ENCODE measurements around the gene SEH1L.
"Not testable (repeated sequence)": the region's sequence is repeated elsewhere in the genome, so short reads cannot be mapped to it uniquely, and the experiment has no call there.

Gene SEH1L, protein sequence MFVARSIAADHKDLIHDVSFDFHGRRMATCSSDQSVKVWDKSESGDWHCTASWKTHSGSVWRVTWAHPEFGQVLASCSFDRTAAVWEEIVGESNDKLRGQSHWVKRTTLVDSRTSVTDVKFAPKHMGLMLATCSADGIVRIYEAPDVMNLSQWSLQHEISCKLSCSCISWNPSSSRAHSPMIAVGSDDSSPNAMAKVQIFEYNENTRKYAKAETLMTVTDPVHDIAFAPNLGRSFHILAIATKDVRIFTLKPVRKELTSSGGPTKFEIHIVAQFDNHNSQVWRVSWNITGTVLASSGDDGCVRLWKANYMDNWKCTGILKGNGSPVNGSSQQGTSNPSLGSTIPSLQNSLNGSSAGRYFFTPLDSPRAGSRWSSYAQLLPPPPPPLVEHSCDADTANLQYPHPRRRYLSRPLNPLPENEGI

DNA sequence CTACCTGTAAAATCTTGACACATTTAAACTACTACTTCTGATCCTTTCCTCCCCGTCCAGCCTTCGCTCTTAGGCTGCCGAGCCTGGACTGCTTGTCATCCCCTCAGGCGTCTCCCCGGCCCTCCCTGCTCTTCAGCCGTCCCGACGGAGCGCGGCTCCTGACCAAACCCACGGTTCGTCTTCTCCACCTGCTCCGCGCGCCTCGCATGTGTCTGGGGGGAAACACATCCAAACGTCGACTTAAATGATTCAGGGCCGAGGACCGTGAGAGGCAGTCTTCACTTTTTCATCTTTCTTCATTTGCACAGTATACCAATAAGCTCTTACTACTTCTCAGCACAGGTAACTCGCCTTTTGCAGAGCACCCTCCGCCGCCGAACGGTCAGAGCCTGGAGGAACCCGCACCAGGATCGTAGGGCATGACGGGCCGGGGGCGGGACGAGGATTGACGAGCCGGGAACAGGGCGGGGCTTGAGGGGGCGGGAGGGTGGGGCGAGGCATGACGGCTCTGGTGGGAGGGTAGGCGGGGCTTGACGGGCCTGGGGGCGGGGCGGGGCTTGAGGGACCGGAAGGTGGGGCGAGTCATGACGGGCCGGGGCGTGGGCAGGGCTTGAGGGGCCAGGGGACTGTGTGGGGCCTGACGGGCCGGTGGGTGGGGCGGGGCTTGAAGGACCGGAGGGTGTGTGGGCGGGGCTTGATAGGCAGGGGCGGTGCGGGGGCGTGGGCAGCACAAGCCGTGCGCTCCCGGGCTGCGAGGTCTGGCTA, at the start of gene SEH1L:
SEH1L (plus strand) TSS at position 727 of the 765 bp plus-strand sequence. CDS start 111 bp downstream, outside the sequence.
- peak; percentile 80 for DNase-seq (ENCODE audit: low read depth)

DNA sequence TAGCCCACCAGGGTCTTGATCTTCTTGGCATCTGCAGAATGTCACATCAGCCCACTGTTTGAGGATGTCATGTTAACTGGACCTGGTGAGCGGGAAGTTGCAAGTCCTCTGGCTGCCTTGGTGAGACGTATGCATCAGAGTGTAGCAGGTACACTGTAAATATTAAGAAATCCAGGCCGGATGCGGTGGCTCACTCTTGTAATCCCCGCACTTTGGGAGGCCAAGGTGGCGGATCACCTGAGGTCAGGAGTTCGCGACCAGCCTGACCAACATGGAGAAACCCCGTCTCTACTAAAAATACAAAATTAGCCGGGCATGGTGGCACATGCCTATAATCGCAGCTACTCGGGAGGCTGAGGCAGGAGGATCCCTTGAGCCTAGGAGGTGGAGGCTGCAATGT, 46.6 kb upstream of the SEH1L start:
- not testable (repeated sequence) for DNase-seq (ENCODE audit: low read depth)

DNA sequence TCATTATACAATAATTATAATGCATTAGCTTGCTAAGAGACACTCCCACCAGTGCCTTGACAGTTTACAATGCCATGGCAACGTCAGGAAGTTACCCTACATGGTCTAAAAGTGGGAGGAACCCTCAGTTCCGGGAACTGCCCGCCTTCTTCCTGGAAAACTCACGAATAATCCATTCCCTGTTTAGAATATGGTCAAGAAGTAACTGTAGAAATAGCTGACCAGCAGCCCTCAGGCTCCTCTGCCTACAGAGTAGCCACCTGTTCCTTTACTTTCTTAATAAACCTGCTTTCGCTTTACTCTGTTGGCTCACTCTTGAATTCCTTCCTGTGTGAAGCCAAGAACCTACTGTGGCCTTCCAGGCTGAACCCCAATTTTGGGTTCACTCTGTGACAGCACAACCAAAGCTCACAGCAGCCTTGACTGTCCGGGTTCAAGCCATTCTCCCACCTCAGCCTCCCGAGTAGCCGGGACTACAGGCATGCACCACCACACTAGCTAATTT, 43.7 kb upstream of the SEH1L start:
- DNase-seq (ENCODE audit: low read depth), result peak; percentile 58

DNA sequence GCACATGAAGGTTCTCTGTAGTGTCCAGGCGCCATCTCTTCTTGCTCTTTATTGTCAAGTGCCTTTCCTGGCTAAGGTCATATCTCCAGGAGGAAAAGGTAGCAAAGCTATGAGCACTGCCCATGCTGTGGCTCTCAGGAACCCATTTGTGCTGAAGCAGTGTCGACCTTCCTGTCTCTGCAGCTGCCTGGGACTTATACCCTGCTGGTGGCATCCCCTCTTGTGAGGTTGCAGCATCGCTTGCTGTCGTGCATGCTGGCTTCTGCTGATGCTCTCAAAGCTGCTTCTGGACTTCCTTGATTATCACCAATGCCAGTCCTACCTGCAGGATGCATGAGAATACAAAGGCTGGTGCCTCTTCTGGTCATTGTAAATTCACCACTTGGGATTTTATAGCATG, 41.7 kb upstream of the SEH1L start:
- DNase-seq (ENCODE audit: low read depth), result no peak

DNA sequence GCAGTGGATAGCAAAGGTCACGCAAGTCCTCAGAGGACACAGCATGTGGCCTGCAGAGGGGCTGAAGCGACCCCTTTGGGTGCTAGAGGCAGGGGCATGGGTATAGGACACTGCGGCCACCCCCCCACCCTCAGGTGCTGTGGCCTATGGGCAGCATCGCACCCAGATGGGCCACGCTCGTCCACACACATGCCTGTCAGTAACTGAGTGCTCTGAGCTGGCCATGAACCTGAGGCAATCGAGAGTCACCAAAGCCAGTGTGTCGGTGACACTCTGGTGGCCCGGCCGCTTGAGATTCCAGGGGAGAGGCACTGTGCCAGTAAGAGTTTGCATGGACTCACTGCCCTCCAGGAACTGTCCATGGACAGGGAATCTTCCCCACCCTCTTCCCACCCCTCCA, 41.0 kb upstream of the SEH1L start:
- no peak for DNase-seq (ENCODE audit: low read depth)

DNA sequence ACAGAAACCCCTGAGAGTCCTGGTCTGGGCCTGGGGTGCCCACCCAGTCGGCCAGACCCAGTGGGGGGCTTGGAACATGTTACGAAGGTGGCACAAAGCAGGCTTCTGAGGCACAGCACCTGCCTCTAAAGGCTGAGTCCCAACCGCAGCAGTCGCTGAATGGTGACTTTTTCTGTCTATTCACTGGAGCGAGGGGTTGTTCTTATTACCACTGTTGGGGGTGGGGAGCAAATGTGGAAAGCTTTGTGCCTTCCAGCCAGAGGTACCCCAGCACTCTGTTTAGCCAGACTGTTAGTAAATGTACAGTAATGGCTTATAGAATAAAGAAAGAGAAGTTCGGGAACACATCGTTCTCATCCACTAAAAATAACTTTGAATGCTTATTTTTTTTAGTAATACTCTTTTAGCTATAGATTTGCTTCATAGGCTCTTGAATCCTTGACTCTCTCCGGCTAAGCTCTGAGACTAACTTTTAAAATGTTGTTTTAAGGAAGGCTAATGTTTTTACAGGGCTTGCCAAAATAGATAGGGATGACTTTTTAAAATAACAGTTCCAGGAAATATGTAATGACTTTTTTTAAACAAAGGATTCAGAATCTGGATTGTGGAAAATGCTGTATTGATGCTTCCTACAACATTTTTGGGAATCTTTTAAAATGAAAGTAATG, 40.4 kb upstream of the SEH1L start:
- DNase-seq (ENCODE audit: low read depth), result no peak

DNA sequence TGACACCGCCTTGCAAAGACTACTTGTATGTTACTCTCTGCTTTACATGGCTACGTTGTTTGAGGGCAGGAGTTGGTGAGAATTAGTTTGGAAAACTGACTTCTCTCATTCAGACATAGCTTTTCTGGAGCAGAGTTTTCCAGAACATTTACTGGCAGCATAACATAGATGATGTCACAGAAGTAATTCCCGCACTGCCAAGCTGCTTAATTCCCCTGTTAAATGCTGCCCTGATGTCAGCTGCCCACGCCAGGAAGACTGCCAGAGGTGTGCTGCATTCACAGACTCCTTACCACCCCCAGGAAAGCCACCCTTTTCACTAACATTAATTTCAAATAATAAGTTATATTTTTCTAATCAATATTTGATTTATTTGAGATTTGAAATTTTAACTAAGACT, 39.1 kb upstream of the SEH1L start:
- no peak for DNase-seq (ENCODE audit: low read depth)

DNA sequence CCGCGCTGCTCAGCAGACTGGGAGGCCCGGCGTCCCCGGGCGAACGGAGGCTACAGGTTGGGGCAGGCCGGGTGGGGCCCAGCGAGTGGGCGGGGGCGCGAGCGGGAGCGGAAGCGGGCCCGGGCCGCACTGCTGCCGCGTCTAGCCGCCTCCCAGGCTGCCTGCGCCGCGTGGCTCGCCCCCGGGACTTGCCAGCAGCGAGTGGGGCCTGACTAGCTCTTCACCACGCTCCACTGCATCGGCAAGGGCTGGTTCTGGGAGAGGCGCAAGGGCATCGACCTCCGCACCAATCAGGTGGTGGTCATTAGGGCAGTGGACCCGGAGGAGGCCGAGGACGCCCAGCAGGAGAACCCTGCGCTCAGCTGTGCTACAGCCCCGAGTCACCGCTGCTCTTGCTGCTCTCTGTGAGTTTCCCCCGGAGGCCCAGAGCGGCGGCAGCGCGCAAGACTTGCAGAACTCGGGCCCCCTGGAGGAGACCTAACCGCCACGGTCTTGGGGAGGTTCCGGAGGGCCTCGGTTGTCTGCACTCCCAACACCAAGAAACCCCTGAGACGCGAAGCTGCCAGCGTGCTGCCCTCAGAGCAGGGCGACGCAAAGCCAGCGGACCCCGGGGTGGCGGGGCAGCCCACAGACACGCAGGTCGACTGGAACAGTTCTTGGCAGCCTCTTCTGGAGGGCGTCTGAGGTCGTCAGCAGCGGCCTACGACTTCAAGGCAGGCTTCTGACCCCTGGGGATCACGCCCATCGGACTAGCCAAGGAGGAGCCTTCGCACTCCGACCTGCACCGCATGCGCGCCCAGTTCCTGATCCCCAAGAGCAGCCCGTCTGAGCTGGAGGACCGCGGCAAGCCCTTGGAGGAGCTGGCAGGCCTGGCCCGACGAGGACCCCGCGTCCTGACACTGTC, 36.5 kb upstream of the SEH1L start:
- DNase-seq (ENCODE audit: low read depth), result no peak

DNA sequence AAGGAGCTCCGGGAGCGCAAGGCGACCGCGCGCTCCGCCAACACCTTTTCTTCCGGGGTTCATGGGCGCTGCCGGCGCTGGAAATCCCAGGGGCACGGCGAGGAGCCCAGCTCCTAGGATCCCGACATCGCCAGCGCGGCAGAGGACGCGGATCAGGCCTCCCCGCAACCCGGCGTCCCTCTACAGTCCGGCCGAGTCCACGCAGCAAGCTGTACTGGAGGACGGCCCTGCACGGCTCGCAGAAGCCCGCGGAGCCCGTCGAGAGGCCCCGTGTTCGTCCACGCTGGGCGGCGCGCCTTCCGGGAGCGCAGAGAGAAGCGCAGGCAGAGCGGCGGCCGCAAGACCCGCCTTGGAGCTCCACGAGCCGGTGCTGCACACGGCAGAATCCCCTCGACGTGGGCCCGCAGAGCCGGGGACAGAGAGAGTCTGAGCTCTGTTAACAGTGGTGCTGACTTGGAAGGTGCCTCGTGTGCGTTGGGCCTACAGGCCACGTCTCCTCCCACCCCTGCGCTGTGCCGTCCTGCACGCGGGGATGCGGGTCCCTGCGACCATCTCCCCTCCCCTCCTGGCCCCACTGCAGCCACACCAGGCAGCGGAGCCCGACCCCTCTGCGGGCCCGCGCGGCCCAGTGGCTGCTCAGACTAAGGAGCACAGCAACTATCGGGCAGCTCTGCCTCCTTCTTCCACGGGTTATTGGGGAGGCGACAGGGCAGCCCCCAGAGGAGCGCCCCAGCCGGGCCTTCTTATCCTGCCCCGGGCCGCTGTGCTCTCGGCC, 35.7 kb upstream of the SEH1L start:
- no peak for DNase-seq (ENCODE audit: low read depth)

DNA sequence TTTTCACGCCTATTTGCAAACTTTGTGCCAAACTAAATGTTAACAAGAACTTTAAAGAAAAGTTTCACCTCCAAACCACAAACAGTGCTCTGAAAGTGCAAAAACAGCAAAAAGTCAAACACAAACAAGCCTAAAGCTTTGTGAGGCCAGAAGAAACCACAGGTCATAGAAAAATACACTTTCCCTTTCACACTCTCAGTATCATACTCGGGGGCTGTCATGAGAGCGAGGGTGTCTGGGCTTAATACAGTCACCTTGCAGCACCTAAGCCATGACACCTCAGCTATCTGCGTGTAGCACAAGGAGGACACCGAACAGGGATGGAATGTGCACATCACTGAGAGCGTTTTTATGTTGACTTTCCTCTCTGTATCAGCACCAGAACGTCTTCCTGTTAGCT, 26.6 kb upstream of the SEH1L start:
- DNase-seq (ENCODE audit: low read depth), result no peak

DNA sequence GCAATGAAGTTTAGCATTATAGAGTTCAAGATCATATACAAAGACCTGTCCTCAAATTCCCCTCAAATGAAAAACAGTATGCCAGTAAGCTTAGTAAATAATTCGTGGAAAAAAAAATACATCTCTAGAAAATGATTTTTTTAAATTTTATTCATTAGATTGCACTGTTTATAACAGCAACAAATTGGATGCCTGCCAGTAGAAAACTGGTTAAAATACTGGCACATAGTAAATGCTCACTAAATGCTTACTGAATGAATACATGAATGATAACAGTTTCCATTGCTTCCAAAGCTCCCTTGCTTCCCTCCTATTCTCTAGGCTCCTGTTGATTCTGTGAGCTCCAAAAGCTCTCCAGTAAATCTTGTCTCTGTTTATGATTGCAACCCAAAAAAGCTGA, 25.5 kb upstream of the SEH1L start:
- no peak for DNase-seq (ENCODE audit: low read depth)

DNA sequence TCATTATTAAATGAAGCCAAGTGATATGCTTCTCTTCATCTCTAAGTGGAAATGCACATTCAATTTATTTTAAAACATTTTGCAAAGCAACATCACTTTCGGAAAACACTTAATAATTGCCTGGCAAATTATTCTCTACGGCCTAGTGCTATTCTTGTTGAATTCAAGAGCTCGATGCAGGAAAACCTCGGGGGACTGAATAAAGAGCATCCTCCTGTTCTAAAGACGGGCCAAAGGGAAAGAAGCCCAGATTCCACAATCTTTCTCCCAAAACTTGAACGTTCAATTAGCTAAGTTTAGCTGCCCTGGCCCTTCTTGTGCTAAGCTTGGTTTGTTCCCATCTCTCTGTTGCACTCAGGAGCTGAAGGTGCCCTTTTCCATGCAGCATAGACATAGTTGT, 23.2 kb upstream of the SEH1L start:
- no peak for DNase-seq (ENCODE audit: low read depth)

DNA sequence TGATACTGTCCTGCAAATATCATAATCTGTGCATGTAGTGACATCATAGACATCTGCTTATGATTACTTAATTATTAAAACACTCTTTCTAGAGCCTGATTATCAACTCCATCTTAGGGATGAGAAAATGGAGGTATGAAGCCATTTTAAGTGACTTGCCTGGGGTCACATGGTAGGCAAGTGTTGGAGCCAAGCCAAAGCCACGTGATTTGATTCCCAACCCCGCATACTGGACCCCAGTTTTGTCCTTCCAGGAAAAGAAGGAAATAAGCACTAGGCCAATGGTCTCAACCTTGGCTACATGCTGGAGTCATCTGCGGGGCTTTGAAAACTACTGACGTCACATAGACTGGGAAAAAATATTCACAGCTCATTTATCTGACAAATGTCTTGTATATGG, 19.6 kb upstream of the SEH1L start:
- DNase-seq (ENCODE audit: low read depth), result no peak

DNA sequence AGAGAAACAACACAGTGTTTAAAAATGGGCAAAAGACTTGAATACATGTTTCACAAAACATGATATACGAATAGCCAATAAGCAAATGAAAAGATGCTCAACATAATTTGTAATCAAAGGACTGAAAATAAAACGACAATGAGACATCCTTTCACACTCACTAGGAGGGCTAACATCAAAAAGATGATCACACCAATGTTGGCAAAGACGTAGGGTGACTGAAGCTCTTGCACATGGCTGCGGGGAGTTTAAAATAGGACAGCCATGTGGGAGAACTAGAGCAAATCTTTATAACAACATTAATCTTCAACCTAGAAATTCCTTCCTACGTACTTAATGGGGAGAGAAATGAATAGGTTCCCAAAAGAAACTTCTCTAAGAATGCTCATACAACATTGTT, 19.2 kb upstream of the SEH1L start:
- no peak for DNase-seq (ENCODE audit: low read depth)

DNA sequence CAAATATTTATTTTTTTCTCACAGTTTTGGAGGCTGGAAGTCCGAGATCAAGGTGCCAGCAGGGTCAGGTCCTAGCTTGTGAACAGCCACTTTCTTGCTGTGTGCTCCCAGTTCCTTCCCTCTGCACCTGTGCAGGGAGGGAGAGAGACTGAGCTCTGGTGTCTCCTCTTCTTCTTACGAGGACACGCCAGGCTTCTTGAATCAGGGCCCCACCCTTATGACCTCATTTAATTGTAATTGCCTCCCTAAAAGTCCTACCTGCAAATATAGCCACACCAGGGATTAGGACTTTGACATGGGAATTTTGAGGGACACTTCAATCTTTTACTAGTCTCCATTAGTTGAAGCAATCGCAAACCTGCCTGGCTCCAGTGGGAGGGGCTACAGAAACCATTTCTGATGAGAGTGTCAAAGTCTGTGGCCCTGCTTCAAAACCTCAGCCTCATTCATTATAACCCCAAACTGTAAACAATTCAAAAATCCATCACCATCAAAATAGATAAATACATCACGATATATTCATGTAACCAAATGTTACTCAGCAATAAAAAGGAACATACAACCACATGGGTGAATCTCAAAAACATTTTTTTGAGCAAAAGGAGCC, 18.2 kb upstream of the SEH1L start:
- no peak for DNase-seq (ENCODE audit: low read depth)

DNA sequence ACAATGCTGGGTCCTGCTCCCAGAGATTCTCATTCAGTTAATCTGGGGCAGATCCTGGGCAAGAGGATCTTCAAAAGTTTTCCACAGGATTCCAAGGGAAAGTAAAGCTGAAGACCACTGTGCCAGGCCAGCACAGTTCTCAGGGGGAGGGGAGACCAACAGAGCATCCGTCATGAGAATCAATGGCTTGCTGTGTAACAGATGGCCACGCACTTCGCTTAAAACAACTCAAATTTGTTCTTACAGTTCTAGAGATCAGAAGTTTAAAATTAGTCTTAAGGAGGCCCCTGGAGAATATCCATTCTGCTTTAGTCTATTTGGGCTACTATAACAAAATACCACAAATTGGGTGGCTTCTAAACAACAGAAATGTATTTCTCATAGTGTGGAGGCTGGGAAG, 17.4 kb upstream of the SEH1L start:
- DNase-seq (ENCODE audit: low read depth), result no peak

DNA sequence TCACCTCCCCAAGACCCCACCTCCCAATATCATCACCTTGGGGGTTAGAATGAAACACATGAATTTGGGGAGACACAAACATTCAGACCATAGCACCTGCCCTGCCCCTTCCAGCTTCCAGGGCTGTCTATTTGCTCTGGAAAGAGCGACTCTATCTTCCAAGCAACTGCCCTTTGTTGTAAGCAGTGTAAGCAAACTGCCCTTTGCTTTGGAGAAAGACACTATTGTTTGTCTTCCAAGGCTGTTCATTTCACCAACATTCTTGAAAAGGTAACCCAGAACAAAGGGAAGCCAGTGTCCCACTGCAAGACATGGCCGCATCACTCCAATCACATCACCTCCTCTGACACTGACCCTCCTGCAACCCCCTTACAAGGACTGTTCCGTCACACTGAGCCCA, 16.9 kb upstream of the SEH1L start:
- no peak for DNase-seq (ENCODE audit: low read depth)

DNA sequence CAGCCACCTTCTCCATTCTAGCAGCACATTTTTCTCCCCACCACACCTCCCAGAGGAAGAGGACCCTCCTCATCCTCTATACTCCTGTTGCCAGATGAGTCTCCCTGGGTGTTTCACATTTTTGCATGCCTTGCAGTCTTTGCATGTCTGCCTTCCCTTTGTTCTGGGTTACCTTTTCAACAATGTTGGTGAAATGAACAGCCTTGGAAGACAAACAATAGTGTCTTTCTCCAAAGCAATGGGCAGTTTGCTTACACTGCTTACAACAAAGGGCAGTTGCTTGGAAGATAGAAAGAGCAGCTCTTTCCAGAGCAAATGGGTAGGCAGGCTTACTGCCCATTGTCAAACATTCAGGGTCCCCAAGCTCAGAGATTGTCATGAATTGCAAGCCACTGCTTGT, 14.5 kb upstream of the SEH1L start:
- no peak for DNase-seq (ENCODE audit: low read depth)

DNA sequence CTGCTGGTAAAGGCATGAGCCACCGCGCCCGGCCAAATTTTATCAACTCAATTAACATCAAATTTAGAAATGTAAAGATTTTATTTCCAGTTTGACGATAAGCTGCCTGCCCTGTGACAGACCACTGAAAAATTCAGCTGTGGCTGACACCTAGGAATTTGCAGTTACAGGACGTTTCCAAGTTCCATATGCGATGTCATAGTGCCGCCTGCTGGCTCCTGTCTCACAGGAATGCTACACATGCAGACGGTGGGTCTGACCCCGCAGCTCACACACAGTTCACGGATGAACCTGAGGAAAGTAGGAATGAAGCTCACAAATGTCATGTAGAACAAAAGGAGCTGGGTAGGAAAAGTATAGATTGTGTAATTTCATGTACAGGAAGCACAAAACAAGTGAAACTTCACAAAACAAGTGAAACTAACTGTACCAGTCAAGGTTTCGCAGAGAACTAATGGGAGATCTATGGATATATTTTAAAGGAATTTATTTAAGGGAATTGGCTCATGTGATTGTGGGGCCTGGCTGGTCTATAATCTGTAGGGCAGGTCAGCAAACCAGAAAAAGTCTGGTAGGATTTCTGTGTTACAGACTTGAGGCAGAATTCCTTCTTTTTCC, 13.2 kb upstream of the SEH1L start:
- DNase-seq (ENCODE audit: low read depth), result peak; percentile 12

DNA sequence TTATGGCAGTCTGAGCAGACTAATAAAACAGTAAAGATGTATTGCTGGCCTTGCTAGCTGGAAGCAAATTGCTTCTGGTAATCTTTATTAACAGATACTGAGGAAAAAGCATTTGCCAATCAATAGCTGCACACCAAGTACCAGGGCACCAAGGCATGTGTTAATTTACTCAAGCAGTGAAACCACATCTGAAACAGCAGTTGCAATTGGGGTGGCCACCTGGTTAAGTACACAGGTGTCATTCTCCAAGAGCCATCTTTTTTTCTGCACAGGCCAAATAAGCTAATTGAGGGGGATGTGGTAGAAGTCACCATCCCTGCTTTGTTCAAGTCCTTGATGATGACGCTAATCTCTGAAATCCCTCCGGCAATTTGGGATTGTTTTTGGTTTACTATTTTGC, 8.6 kb upstream of the SEH1L start:
- no peak for DNase-seq (ENCODE audit: low read depth)

All from CMK (cell line).